HG03521 (cell line): ENCODE measurements around the gene NBAS.
"Not testable (repeated sequence)": the region's sequence is repeated elsewhere in the genome, so short reads cannot be mapped to it uniquely, and the experiment has no call there.

Experiments
- ATAC-seq: cut with Tn5 transposase; IDR thresholded peaks from one replicate; pipeline ENCODE4 v1.9.1; 2021; ENCODE audit warnings: mild to moderate bottlenecking, moderate library complexity; ENCODE audit not compliant: unreplicated experiment

The NBAS gene

GRCh38 chr2:15533860-15534480 lies 27.2 kb downstream of the NBAS start:
- ATAC-seq = no peak

- ATAC-seq = no peak
Observed at GRCh38 chr2:15532996-15533395, 28.1 kb downstream of the NBAS start.

- no peak for ATAC-seq
Observed at GRCh38 chr2:15531095-15531854, 29.9 kb downstream of the NBAS start.

- no peak for ATAC-seq
Observed at GRCh38 chr2:15527074-15527739, 33.9 kb downstream of the NBAS start.

GRCh38 chr2:15521641-15522181 lies 39.4 kb downstream of the NBAS start:
- ATAC-seq = no peak

- no peak for ATAC-seq
Observed at GRCh38 chr2:15520346-15520745, 40.8 kb downstream of the NBAS start.

GRCh38 chr2:15518759-15519158 lies 42.4 kb downstream of the NBAS start:
- not testable (repeated sequence) for ATAC-seq

- ATAC-seq = no peak
Observed at GRCh38 chr2:15517793-15518192, 43.3 kb downstream of the NBAS start.

- no peak for ATAC-seq
Observed at GRCh38 chr2:15511686-15512085, 49.4 kb downstream of the NBAS start.

- no peak for ATAC-seq
Observed at GRCh38 chr2:15510552-15510951, 50.6 kb downstream of the NBAS start.

- no peak for ATAC-seq
Observed at GRCh38 chr2:15510131-15510530, 51.0 kb downstream of the NBAS start.

GRCh38 chr2:15507697-15508096 lies 53.4 kb downstream of the NBAS start:
- no peak for ATAC-seq

GRCh38 chr2:15507061-15507460 lies 54.1 kb downstream of the NBAS start:
- ATAC-seq = no peak

GRCh38 chr2:15506229-15506819 lies 54.8 kb downstream of the NBAS start:
- ATAC-seq = no peak

GRCh38 chr2:15504882-15505663 lies 56.1 kb downstream of the NBAS start:
- ATAC-seq = no peak

- ATAC-seq = not testable (repeated sequence)
Observed at GRCh38 chr2:15499251-15499650, 61.9 kb downstream of the NBAS start.

GRCh38 chr2:15498554-15498953 lies 62.6 kb downstream of the NBAS start:
- no peak for ATAC-seq

GRCh38 chr2:15494877-15495276 lies 66.3 kb downstream of the NBAS start:
- ATAC-seq = no peak

- no peak for ATAC-seq
Observed at GRCh38 chr2:15492773-15493325, 68.3 kb downstream of the NBAS start.

- no peak for ATAC-seq
Observed at GRCh38 chr2:15486770-15487169, 74.4 kb downstream of the NBAS start.
